GM20000 (cell line): ENCODE measurements around the gene GPC6.

ENCODE experiments used
- DNase-seq: peaks from one replicate; pipeline ENCODE4 v3.0.0; 2012; ENCODE audit warnings: low spot score
- TF ChIP-seq, protein P1 (sequence below): IDR thresholded peaks from 2 replicates; pipeline ENCODE4 v1.5.1; 2012; ENCODE audit warnings: mild to moderate bottlenecking, control low read depth; ENCODE audit errors: extremely low read depth, missing control alignments

GPC6 gene

DNA sequence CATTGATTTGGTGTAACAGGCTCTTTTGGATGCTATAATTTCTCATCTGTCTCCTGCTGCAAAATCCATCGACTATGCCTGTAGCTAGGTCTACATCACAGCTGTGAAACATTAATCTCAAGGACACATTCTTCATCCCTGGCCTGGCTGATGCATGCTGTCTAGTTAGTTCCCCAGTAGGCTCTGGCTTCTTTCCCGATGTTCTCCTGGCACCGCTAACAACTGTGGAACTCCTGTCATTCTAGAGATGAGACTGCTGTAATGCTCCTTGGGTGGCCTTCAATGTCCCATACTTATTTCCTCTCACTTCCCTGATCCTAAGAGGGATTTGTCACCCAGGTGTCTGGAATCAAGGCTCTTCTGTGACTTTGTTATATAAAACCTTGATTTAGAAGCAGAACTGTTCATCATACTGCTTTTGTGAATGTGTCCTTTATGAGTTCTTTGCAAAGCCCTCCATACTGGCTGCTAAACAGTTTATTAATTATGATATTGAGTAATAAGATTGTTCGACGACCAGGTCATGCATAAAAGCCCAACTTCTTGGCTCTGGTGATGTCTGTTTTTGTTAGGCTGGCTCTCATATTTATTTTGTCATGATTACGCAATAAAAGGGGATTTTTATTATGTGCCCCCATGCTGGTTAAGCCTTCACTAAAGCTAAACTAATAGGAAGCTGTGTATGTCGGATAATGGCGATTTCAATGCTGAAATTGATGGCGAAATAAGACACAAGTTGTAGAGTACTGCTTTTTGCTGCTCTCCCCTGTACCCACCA is 1025.4 kb downstream of the GPC6 start:
- DNase-seq, result no peak
- TF ChIP-seq, protein P1, sequence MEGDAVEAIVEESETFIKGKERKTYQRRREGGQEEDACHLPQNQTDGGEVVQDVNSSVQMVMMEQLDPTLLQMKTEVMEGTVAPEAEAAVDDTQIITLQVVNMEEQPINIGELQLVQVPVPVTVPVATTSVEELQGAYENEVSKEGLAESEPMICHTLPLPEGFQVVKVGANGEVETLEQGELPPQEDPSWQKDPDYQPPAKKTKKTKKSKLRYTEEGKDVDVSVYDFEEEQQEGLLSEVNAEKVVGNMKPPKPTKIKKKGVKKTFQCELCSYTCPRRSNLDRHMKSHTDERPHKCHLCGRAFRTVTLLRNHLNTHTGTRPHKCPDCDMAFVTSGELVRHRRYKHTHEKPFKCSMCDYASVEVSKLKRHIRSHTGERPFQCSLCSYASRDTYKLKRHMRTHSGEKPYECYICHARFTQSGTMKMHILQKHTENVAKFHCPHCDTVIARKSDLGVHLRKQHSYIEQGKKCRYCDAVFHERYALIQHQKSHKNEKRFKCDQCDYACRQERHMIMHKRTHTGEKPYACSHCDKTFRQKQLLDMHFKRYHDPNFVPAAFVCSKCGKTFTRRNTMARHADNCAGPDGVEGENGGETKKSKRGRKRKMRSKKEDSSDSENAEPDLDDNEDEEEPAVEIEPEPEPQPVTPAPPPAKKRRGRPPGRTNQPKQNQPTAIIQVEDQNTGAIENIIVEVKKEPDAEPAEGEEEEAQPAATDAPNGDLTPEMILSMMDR, result no peak

DNA sequence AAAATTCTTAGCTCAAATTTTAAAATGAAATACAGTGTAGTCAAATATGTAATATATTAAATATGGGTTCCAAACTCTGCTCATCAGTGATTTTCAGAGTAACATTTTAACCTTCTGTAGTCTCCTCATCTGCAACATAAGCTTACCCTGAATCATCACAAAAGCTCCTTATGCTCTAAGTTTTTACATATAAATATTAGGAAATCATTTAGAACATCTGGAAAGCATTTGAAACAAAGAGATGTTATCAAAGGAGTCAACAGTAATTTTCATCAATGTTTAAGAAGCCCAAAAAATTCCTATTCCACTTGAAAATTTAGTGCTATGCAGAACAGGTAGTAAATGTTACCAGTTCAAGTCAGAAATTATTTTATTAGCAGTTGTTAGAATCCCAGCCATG is 1028.1 kb downstream of the GPC6 start:
- DNase-seq, result no peak
- TF ChIP-seq, protein P1, result no peak

DNA sequence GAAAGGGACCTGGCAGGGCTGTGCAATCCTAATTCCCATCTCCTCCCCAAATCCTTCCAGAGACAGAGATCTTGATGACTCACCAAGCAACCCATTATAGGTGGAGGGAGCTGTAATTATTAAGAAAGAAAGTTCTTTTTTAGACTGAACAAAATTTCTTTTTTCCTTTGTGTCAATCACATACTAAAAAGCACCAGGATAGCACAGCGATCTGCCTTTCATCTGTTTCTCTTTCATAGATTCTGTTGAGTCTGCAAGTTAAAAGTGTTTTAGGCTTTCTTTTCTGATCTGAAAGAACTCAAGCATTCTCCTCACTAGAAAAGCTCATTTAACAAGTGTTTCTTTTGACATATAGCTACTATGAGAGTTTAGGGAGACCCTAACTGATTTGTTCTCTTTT is 1030.1 kb downstream of the GPC6 start:
- DNase-seq, result no peak
- TF ChIP-seq, protein P1, result no peak

DNA sequence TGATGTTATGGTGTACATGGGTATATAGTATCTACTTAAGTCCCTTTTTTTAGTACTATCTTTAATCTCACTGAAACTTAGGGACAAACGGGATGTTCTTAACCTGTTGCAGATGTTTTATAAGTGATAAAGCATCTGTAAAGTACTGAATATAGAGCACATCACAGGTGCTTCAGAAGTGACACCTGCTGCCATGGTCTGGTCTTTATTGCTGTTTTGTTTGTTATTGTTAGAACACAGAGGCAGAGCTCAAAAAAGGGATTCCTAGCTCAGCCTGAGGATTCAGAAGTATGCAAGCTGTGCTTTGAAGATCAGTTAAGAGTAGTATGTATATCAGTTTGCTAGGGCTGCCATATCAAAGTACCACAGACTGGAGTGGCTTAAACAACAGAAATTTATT is 1033.4 kb downstream of the GPC6 start:
- no peak for DNase-seq
- TF ChIP-seq, protein P1, result no peak

DNA sequence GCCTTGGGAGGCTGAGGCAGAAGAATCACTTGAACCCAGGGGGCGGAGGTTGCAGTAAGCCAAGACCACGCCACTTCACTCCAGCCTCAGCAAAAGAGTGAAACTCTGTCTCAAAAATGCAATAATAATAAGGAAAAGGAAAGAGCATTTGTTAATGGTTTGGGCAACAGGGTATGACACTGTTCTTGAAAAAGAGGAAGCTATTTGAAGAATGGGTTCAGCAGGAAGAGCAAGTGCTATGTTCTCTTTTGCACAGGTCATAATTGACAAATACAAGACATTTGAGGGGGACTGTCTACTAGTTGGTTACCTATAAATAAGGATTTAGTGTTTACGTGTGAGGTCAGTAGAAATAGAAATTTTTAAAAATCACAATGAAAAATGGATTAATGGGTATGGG is 1034.6 kb downstream of the GPC6 start:
- no peak for DNase-seq
- TF ChIP-seq, protein P1, result no peak

DNA sequence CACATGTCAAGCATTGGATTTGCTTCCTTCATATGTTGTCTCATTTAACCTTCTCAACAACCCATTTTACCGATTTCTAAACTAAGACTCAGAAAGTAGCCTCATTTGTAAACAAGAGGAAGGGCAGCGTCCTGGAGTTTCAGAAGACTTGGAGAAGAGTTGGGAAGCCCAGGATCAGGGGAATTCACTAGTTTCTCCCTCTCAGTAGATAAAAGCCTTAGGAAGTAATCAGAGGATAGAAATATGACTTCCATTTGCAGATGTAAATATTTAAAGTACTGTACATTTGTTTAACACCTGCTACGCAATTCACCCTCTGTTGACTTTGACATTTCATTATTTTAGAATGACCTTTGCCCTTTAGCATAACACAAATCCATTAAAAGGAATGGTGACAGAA is 1036.4 kb downstream of the GPC6 start:
- TF ChIP-seq, protein P1, result no peak

DNA sequence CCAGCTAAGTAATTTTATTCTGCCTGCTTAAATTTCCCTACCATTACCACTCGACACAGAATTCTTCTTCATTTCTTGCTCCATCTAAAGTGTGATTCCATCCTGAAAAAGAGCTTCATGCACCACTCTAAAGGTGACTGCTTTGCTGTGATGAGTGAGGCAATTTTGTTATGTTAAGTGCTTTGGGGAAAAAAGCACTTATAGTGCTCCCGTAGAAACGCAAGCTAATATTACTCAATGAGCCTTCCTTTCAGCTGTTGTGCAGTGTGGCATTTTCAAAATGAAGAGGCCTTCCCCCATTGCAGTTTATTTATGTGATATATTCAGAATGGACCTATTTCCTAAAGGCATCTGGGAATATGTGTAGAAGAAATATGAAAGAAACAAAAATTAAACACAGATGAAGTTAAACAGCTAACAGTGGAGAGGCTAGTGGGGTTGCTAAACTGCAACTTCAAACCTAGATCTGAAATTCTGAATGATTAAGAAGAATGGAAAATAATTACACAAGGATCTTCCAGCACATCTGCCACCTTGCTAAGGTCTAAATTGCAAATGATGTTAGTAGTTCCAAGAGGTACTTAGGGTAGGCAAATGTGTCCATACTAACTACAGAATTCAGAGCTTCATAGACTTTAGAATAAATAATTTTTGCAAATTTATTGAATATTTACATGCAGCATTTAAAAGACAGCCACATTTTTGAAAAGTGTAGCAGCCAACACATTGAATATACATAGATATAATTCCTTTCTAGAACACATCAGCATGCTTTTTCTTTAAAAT is 1041.2 kb downstream of the GPC6 start:
- TF ChIP-seq, protein P1, result no peak
- no peak for DNase-seq

More for the DNA sequence above, 1036.4 kb downstream of the GPC6 start:
- DNase-seq, result no peak
